Smooth muscle cell (in vitro differentiated cells): Measurements from ENCODE around the gene PTGER2. TPM values are rescaled to one million over a fixed set of nuclear protein-coding genes. Genes with fewer than 3 reads are reported as not detected.

Experiments
- DNase-seq: peaks from one replicate; lab custom pipeline; 2025; ENCODE audit not compliant: unreplicated experiment; lab: John Stamatoyannopoulos, UW
- H2AFZ ChIP-seq: fragments of 200-600 bp; sonication (generic); 2 replicates; pipeline ENCODE4 v1.6.0; 2016; ENCODE audit warnings: antibody characterized with exemption, low read depth, mild to moderate bottlenecking
- H3F3A ChIP-seq: fragments of 200-600 bp; sonication (generic); 2 replicates; pipeline ENCODE4 v1.6.0; 2017; ENCODE audit warnings: antibody characterized with exemption, low read depth
- H3K27ac ChIP-seq: fragments of 200-600 bp; sonication (generic); 2 replicates; pipeline ENCODE4 v1.5.1; 2016; ENCODE audit warnings: low read depth, mild to moderate bottlenecking
- H3K27me3 ChIP-seq: fragments of 200-600 bp; sonication (generic); 2 replicates; pipeline ENCODE4 v1.6.1; 2016; ENCODE audit warnings: low read depth, mild to moderate bottlenecking
- H3K36me3 ChIP-seq: fragments of 200-600 bp; sonication (generic); 2 replicates; pipeline ENCODE4 v1.5.1; 2016; ENCODE audit warnings: low read depth
- H3K4me1 ChIP-seq: fragments of 200-600 bp; sonication (generic); 2 replicates; pipeline ENCODE4 v1.5.1; 2016; ENCODE audit warnings: low read depth
- H3K4me2 ChIP-seq: fragments of 200-600 bp; sonication (generic); 2 replicates; pipeline ENCODE4 v1.6.0; 2016; ENCODE audit warnings: mild to moderate bottlenecking
- H3K4me3 ChIP-seq: fragments of 200-600 bp; sonication (generic); 2 replicates; pipeline ENCODE4 v1.5.1; 2016; ENCODE audit warnings: mild to moderate bottlenecking
- H3K79me2 ChIP-seq: fragments of 200-600 bp; sonication (generic); 2 replicates; pipeline ENCODE4 v1.6.0; 2016; ENCODE audit warnings: low read depth, mild to moderate bottlenecking
- H3K9ac ChIP-seq: fragments of 200-600 bp; sonication (generic); 2 replicates; pipeline ENCODE4 v1.6.0; 2016; ENCODE audit warnings: low read depth
- H3K9me3 ChIP-seq: fragments of 200-600 bp; sonication (generic); replicated peaks from 2 replicates; pipeline ENCODE4 v1.5.1; 2016; ENCODE audit warnings: low read depth
- H4K20me1 ChIP-seq: fragments of 200-600 bp; sonication (generic); 2 replicates; pipeline ENCODE4 v1.6.0; 2016; ENCODE audit warnings: low read depth
- CTCF ChIP-seq: fragments of 200-600 bp; sonication (generic); IDR thresholded peaks from 2 replicates; pipeline ENCODE4 v1.5.1; 2017; ENCODE audit warnings: borderline replicate concordance, mild to moderate bottlenecking, antibody characterized with exemption; ENCODE audit not compliant: insufficient read depth, poor library complexity, severe bottlenecking
- WGBS: methylation state at CpG from one replicate; pipeline ENCODE4 v1.1.7; 2016; ENCODE audit warnings: low lambda C conversion rate; 5-methylcytosine and 5-hydroxymethylcytosine counted together
- polyA plus RNA-seq: library from polyadenylated mRNA; unstranded; fragments of >200 nt; fragmentation: Nextera tagmentation; extraction: Ambion mirVana; gene quantifications from 2 replicates; pipeline ENCODE4 v1.2.1, GENCODE V29; 2016
- total RNA-seq: library from RNA; depleted of rRNA; stranded (reverse); fragments of >200 nt; gene quantifications from 2 replicates; pipeline ENCODE4 v1.2.3, GENCODE V29; 2014

The PTGER2 gene
- total and polyA plus RNA-seq, 2 experiments from 2014 or later: 24.6 to 36.4 TPM

GRCh38 chr14:52354242-52354641 is 40.1 kb downstream of the PTGER2 start:
- Histone ChIP-seq H3K9me3 (no peaks in the 10 kb centered on the region), H3K4me2 (peak overlapping the region; percentile 73), H3K36me3 (no peaks in the 10 kb centered on the region), H4K20me1 (no peaks in the 10 kb centered on the region), H3K27me3 (no peaks in the 10 kb centered on the region), H3K27ac (peak overlapping the region; percentile 89), H3K4me1 (peaks cover 17% of the 10 kb centered on the region), H3K79me2 (no peaks in the 10 kb centered on the region), H2AFZ (no peak overlapping the region), H3K4me3 (no peak overlapping the region), H3F3A (peaks cover 16% of the 10 kb centered on the region), H3K9ac (peak overlapping the region; percentile 37)
- no peak for DNase-seq
- TF ChIP-seq CTCF: no peak

- H3K4me1 ChIP-seq: peaks cover 17% of the 10 kb centered on the region
Measured at GRCh38 chr14:52355016-52355431, 40.9 kb downstream of the PTGER2 start.

GRCh38 chr14:52355526-52355925 is 41.4 kb downstream of the PTGER2 start:
- 54% methylated on average over 5 of the region's 5 CpGs for WGBS
- no peak for DNase-seq
- no peaks in the 10 kb centered on the region for H3K27me3 ChIP-seq
- H4K20me1 ChIP-seq: no peaks in the 10 kb centered on the region
- peak overlapping the region; percentile 68 for H3K4me2 ChIP-seq
- H3K4me1 ChIP-seq: peaks cover 17% of the 10 kb centered on the region
- peak overlapping the region; percentile 36 for H3K9ac ChIP-seq
- no peaks in the 10 kb centered on the region for H3K36me3 ChIP-seq
- no peak overlapping the region for H3K4me3 ChIP-seq
- peaks cover 5% of the 10 kb centered on the region for H3F3A ChIP-seq
- no peak for TF ChIP-seq CTCF
- no peaks in the 10 kb centered on the region for H3K79me2 ChIP-seq
- no peaks in the 10 kb centered on the region for H3K9me3 ChIP-seq
- peak overlapping the region; percentile 89 for H3K27ac ChIP-seq
- H2AFZ ChIP-seq: peak overlapping the region; percentile 23

More at GRCh38 chr14:52355016-52355431, 40.9 kb downstream of the PTGER2 start:
- Histone ChIP-seq H3K9ac (peak overlapping the region; percentile 37), H2AFZ (no peak overlapping the region), H3K36me3 (no peaks in the 10 kb centered on the region), H4K20me1 (no peaks in the 10 kb centered on the region), H3K27ac (peak overlapping the region; percentile 89), H3K27me3 (no peaks in the 10 kb centered on the region), H3K9me3 (no peaks in the 10 kb centered on the region), H3K4me2 (peak overlapping the region; percentile 73), H3F3A (peaks cover 9% of the 10 kb centered on the region), H3K79me2 (no peaks in the 10 kb centered on the region), H3K4me3 (no peak overlapping the region)
- 10% methylated on average over 2 of the region's 2 CpGs for WGBS
- DNase-seq: no peak
- TF ChIP-seq CTCF: no peak

- Histone ChIP-seq H3K4me2 (peak overlapping the region; percentile 68), H2AFZ (no peak overlapping the region), H3K9ac (peak overlapping the region; percentile 36), H4K20me1 (no peaks in the 10 kb centered on the region), H3K9me3 (no peaks in the 10 kb centered on the region), H3K36me3 (no peaks in the 10 kb centered on the region), H3K27me3 (no peaks in the 10 kb centered on the region), H3K4me1 (peaks cover 17% of the 10 kb centered on the region), H3K27ac (peak overlapping the region; percentile 89), H3K79me2 (no peaks in the 10 kb centered on the region), H3K4me3 (no peak overlapping the region), H3F3A (no peaks in the 10 kb centered on the region)
- no peak for TF ChIP-seq CTCF
- WGBS: 96% methylated on average over 3 of the region's 3 CpGs
- DNase-seq: no peak
Measured at GRCh38 chr14:52356025-52356424, 41.9 kb downstream of the PTGER2 start.
